Measurements from ENCODE around the gene EMSY.

EMSY gene

DNA sequence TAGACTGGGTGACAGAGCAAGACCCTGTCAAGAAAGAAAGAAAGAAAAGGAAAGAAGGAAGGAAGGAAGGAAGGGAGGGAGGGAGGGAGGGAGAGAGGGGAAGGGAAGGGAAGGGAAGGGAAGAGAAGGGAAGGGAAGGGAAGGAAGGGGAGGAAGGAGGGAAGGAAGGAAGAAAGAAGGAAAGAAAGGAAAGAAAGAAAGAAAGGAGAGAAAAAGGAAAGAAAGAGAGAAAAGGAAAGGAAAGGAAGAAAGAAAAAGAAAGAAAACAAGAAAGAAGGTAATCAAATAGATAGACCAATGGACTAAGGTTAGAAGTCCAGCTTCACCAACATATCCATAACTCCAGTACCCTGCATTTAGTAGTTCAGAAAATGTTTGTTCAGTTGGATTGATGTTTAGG is 18.2 kb upstream of the EMSY start:
- no peak for DNase-seq (ENCODE audit: low read depth)
- no peak overlapping the region for H3K4me3 ChIP-seq (ENCODE audit: control insufficient read depth, low read depth, low read length)
- TF ChIP-seq, protein P1, sequence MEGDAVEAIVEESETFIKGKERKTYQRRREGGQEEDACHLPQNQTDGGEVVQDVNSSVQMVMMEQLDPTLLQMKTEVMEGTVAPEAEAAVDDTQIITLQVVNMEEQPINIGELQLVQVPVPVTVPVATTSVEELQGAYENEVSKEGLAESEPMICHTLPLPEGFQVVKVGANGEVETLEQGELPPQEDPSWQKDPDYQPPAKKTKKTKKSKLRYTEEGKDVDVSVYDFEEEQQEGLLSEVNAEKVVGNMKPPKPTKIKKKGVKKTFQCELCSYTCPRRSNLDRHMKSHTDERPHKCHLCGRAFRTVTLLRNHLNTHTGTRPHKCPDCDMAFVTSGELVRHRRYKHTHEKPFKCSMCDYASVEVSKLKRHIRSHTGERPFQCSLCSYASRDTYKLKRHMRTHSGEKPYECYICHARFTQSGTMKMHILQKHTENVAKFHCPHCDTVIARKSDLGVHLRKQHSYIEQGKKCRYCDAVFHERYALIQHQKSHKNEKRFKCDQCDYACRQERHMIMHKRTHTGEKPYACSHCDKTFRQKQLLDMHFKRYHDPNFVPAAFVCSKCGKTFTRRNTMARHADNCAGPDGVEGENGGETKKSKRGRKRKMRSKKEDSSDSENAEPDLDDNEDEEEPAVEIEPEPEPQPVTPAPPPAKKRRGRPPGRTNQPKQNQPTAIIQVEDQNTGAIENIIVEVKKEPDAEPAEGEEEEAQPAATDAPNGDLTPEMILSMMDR (conservative IDR thresholded peaks at IDR 0.05; ENCODE audit: control insufficient read depth, insufficient read depth, low read depth, low read length) = no peak

- H3K4me3 ChIP-seq (ENCODE audit: control insufficient read depth, low read depth, low read length) = no peak overlapping the region
- DNase-seq (ENCODE audit: low read depth) = no peak
- TF ChIP-seq, protein P1 (conservative IDR thresholded peaks at IDR 0.05; ENCODE audit: control insufficient read depth, insufficient read depth, low read depth, low read length) = no peak
Observed at GRCh38 chr11:76436020-76436419, 8.8 kb upstream of the EMSY start.

GRCh38 chr11:76443268-76443980 is 1.4 kb upstream of the EMSY start:
- DNase-seq (ENCODE audit: low read depth) = peak; percentile 37
- TF ChIP-seq, protein P1 (conservative IDR thresholded peaks at IDR 0.05; ENCODE audit: control insufficient read depth, insufficient read depth, low read depth, low read length) = no peak
- peak overlapping the region; percentile 83 for H3K4me3 ChIP-seq (ENCODE audit: control insufficient read depth, low read depth, low read length)

GRCh38 chr11:76444065-76444383 is 794 bp upstream of the EMSY start:
- TF ChIP-seq, protein P1 (conservative IDR thresholded peaks at IDR 0.05; ENCODE audit: control insufficient read depth, insufficient read depth, low read depth, low read length) = no peak
- no peak for DNase-seq (ENCODE audit: low read depth)
- H3K4me3 ChIP-seq (ENCODE audit: control insufficient read depth, low read depth, low read length) = peak overlapping the region; percentile 83

DNA sequence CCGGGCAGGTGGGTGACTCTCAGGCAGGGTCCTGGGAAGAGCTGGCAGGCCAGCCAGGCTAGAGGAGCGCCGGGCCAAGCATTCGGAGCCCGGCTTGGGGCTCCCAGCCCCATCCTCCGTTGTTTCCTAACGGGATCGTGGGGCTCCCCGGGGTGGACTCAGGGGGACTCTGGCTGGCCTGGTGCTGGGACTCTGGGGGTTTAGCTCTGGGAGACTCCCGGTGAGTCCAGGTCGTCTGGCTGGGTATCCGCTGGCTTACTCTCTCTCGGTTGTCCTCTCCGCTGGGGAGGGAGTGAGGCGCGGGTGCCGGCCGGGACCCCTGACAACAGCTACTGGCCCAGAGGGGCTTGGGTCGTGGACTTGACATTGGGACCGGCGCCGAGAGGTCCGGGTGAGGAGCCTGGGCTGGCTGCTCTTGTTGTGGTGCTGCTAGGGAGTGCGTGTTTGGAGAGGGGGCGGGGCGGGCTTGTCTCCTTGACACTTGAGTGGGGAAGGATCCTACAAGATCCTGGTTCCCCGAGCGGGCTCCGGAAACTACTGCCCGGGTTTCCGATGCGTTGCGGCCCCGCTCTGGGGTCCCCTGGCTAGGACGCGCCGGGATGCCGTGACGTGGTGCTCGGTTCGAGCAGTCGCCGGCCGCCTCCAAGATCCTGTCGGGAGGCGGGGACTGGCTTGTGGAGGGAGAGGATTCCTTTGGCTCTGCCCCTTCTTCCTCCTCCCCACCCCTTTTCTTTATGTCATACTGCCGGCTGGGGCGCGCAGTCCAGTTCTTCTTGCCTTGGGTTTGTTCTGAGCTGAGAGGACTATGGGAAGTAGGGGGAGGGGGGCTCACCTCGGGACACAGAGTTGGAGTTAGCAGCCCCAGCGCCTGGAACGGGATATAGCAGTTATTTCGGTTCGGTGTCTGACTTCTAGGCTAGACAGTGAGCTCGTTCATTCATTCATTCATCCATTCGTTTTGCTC is 585 bp downstream of the EMSY start:
- TF ChIP-seq, protein P1 (conservative IDR thresholded peaks at IDR 0.05; ENCODE audit: control insufficient read depth, insufficient read depth, low read depth, low read length) = no peak
- peak overlapping the region; percentile 83 for H3K4me3 ChIP-seq (ENCODE audit: control insufficient read depth, low read depth, low read length)
- DNase-seq (ENCODE audit: low read depth) = peak; percentile 85

- TF ChIP-seq, protein P1 (conservative IDR thresholded peaks at IDR 0.05; ENCODE audit: control insufficient read depth, insufficient read depth, low read depth, low read length) = no peak
- H3K4me3 ChIP-seq (ENCODE audit: control insufficient read depth, low read depth, low read length) = no peak overlapping the region
- DNase-seq (ENCODE audit: low read depth) = no peak
Observed at GRCh38 chr11:76448506-76448905, 3.7 kb downstream of the EMSY start.

All from fibroblast of mammary gland (primary cell).